Parathyroid adenoma (tissue), 2 donors: ENCODE results near the gene ATL3.

Source experiments
- H2AFZ ChIP-seq: fragments of 300-600 bp; sonication (generic); one replicate; pipeline ENCODE4 v1.7.0; 2017; ENCODE audit warnings: antibody characterized with exemption, mild to moderate bottlenecking
- H3K27ac ChIP-seq: fragments of 300-600 bp; sonication (generic); one replicate; pipeline ENCODE4 v1.7.0; 2017
- H3K27me3 ChIP-seq: fragments of 300-600 bp; sonication (generic); one replicate; pipeline ENCODE4 v1.7.0; 2017; ENCODE audit warnings: low read length; ENCODE audit not compliant: control insufficient read depth, insufficient read depth
- H3K36me3 ChIP-seq: fragments of 300-600 bp; sonication (generic); one replicate; pipeline ENCODE4 v1.7.0; 2017; ENCODE audit warnings: low read length; ENCODE audit not compliant: control insufficient read depth, insufficient read depth
- H3K4me1 ChIP-seq: fragments of 300-600 bp; sonication (generic); one replicate; pipeline ENCODE4 v1.7.0; 2017; ENCODE audit warnings: control low read depth
- H3K4me2 ChIP-seq: fragments of 300-600 bp; sonication (generic); one replicate; pipeline ENCODE4 v1.7.0; 2017; ENCODE audit warnings: low read length
- H3K4me3 ChIP-seq: fragments of 300-600 bp; sonication (generic); one replicate; pipeline ENCODE4 v1.7.0; 2017; ENCODE audit warnings: low read depth, low read length
- H3K79me2 ChIP-seq: fragments of 300-600 bp; sonication (generic); one replicate; pipeline ENCODE4 v1.7.0; 2017; ENCODE audit warnings: control low read depth
- H3K9ac ChIP-seq: fragments of 300-600 bp; sonication (generic); one replicate; pipeline ENCODE4 v1.7.0; 2017; ENCODE audit warnings: mild to moderate bottlenecking
- H3K9me3 ChIP-seq: fragments of 300-600 bp; sonication (generic); one replicate; pipeline ENCODE4 v1.7.0; 2017; ENCODE audit warnings: low read length; ENCODE audit not compliant: control insufficient read depth
- TF ChIP-seq, protein P1 (sequence below): fragments of 300-600 bp; sonication (generic); IDR thresholded peaks from one replicate; pipeline ENCODE4 v1.7.0; 2017; ENCODE audit warnings: antibody characterized with exemption, mild to moderate bottlenecking
- donor health status: primary hyperparathyroidism.

The ATL3 gene

GRCh38 chr11:63666874-63667273 lies 4.3 kb downstream of the ATL3 start:
- H3K27me3 ChIP-seq = no peaks in the 10 kb centered on the region
- no peak overlapping the region for H3K27ac ChIP-seq
- no peaks in the 10 kb centered on the region for H3K9me3 ChIP-seq
- H3K79me2 ChIP-seq = peaks cover 29% of the 10 kb centered on the region
- H3K4me1 ChIP-seq = no peaks in the 10 kb centered on the region
- H3K9ac ChIP-seq = no peak overlapping the region
- H3K36me3 ChIP-seq = no peaks in the 10 kb centered on the region
- TF ChIP-seq, protein P1, sequence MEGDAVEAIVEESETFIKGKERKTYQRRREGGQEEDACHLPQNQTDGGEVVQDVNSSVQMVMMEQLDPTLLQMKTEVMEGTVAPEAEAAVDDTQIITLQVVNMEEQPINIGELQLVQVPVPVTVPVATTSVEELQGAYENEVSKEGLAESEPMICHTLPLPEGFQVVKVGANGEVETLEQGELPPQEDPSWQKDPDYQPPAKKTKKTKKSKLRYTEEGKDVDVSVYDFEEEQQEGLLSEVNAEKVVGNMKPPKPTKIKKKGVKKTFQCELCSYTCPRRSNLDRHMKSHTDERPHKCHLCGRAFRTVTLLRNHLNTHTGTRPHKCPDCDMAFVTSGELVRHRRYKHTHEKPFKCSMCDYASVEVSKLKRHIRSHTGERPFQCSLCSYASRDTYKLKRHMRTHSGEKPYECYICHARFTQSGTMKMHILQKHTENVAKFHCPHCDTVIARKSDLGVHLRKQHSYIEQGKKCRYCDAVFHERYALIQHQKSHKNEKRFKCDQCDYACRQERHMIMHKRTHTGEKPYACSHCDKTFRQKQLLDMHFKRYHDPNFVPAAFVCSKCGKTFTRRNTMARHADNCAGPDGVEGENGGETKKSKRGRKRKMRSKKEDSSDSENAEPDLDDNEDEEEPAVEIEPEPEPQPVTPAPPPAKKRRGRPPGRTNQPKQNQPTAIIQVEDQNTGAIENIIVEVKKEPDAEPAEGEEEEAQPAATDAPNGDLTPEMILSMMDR = no peak
- H2AFZ ChIP-seq = no peak overlapping the region
- no peak overlapping the region for H3K4me2 ChIP-seq
- no peak overlapping the region for H3K4me3 ChIP-seq

DNA sequence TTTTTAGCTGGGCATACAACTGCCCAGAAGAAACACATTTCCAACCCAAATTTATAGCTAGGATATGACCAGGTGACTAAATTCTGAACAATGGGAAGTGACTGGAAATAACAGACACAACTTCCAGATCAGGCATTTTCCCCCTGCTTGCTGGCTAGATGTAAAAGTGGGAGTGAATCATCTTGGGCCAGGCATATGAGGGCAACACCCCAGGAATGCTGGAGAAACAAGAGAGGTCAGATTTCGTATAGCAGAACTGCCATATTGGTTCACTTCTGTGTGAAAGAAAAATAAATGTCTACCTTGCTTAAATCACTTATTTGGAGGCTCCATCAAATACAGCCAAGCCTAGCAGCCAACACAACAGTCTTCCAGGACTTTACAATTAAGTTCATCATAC lies 7.4 kb downstream of the ATL3 start:
- Histone ChIP-seq H2AFZ (no peak overlapping the region), H3K79me2 (peaks cover 26% of the 10 kb centered on the region), H3K27me3 (no peaks in the 10 kb centered on the region), H3K4me2 (no peak overlapping the region), H3K9me3 (no peaks in the 10 kb centered on the region), H3K36me3 (no peaks in the 10 kb centered on the region), H3K9ac (no peak overlapping the region), H3K4me3 (no peak overlapping the region), H3K27ac (no peak overlapping the region), H3K4me1 (no peaks in the 10 kb centered on the region)
- TF ChIP-seq, protein P1 = no peak

- H3K4me2 ChIP-seq = no peak overlapping the region
- no peaks in the 10 kb centered on the region for H3K36me3 ChIP-seq
- no peaks in the 10 kb centered on the region for H3K4me1 ChIP-seq
- H2AFZ ChIP-seq = no peak overlapping the region
- H3K27ac ChIP-seq = no peak overlapping the region
- TF ChIP-seq, protein P1 = no peak
- H3K9me3 ChIP-seq = no peaks in the 10 kb centered on the region
- H3K27me3 ChIP-seq = no peaks in the 10 kb centered on the region
- H3K79me2 ChIP-seq = peaks cover 16% of the 10 kb centered on the region
- H3K4me3 ChIP-seq = no peak overlapping the region
- no peak overlapping the region for H3K9ac ChIP-seq
Observed at GRCh38 chr11:63660972-63661371, 10.2 kb downstream of the ATL3 start.

DNA sequence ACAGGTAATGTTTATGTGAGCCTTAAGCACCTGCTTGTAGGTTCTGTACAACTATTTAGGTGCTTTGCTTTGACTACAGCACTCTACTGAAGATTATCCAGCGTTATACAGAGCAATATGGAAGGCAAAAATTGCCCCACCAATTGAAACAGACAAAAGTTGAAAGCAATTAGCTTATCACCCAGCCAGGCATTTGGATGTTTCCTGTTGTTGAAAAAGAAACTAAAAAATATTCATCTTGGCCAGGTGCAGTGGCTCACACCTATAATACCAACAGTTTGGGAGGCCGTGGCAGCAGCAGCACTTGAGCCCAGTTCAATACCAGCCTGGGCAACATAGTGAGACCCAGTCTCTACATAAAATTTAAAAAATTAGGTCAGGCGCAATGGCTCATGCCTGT lies 18.5 kb downstream of the ATL3 start:
- Histone ChIP-seq H3K4me2 (no peak overlapping the region), H3K36me3 (no peaks in the 10 kb centered on the region), H3K9me3 (no peaks in the 10 kb centered on the region), H3K9ac (no peak overlapping the region), H3K4me1 (no peaks in the 10 kb centered on the region), H3K27me3 (no peaks in the 10 kb centered on the region), H3K4me3 (no peak overlapping the region), H3K79me2 (no peaks in the 10 kb centered on the region), H3K27ac (no peak overlapping the region), H2AFZ (no peak overlapping the region)
- TF ChIP-seq, protein P1 = no peak

DNA sequence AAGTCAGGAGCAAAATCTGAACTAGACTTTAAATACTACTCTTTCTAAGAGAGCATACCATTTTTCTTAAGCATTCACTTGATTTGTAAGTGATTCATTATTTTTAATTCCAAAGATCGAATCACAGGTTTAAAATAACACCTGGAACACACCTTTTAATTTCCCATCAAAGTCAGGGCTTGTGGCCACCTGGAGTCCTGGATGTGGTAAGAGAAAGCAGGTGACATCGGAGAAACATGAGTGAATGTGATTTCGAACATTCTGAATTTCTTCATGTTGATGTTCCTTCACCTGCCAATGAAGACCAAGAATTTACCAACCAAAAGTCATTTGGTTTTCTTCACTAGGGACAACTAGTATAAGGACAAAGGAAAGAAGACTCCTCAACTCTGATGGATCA lies 28.0 kb downstream of the ATL3 start:
- TF ChIP-seq, protein P1 = no peak
- no peaks in the 10 kb centered on the region for H3K36me3 ChIP-seq
- no peak overlapping the region for H3K4me3 ChIP-seq
- no peaks in the 10 kb centered on the region for H3K27me3 ChIP-seq
- no peaks in the 10 kb centered on the region for H3K9me3 ChIP-seq
- no peak overlapping the region for H3K27ac ChIP-seq
- no peak overlapping the region for H3K4me2 ChIP-seq
- no peak overlapping the region for H3K9ac ChIP-seq
- no peaks in the 10 kb centered on the region for H3K79me2 ChIP-seq
- no peak overlapping the region for H2AFZ ChIP-seq
- H3K4me1 ChIP-seq = no peaks in the 10 kb centered on the region
